ENCODE measurements around the gene SHH. TPM values are rescaled to one million over a fixed set of nuclear protein-coding genes. Genes with fewer than 3 reads are reported as not detected.

Gene SHH
- total RNA-seq, 3 donors from 2014 or later (not counting 1 experiment from before 2014, with no cell fraction given): not detected

- Mint-ChIP-seq H3K9me3 (no peaks in the 10 kb centered on the region), H3K27me3 (ENCODE audit: low read depth in 2 of 2) (peaks cover 26 to 46% of the 10 kb centered on the region in 2 donors), H3K36me3 (no peaks in the 10 kb centered on the region), H3K4me1 (peaks cover 4 to 5% of the 10 kb centered on the region in 2 donors), H3K27ac (no peak overlapping the region), H3K4me3 (no peak overlapping the region)
- WGBS (ENCODE audit: insufficient coverage): 15% methylated on average over 19 of the region's 19 CpGs
- Histone ChIP-seq H3K36me3 (ENCODE audit: control insufficient read depth, insufficient read depth, low read length) (no peaks in the 10 kb centered on the region), H3K4me1 (ENCODE audit: control insufficient read depth, insufficient read depth, low read length) (peaks cover 17% of the 10 kb centered on the region), H3K27me3 (ENCODE audit: control insufficient read depth, insufficient read depth, low read length) (peaks cover 31% of the 10 kb centered on the region), H3K9me3 (ENCODE audit: control insufficient read depth, insufficient read depth, low read length) (no peaks in the 10 kb centered on the region), H3K27ac (ENCODE audit: low read length) (no peak overlapping the region), H3K4me3 (ENCODE audit: low read length) (no peak overlapping the region)
- intact Hi-C loops (cut with micrococcal nuclease): no loop called here
- no peak for ATAC-seq
- TF ChIP-seq CTCF (IDR thresholded peaks at IDR 0.05): no peak
- no peak for DNase-seq
Measured at GRCh38 chr7:155807065-155807671, 5.1 kb downstream of the SHH start.

- no peak for DNase-seq
- Histone ChIP-seq H3K4me1 (ENCODE audit: control insufficient read depth, insufficient read depth, low read length) (peaks cover 17% of the 10 kb centered on the region), H3K9me3 (ENCODE audit: control insufficient read depth, insufficient read depth, low read length) (no peaks in the 10 kb centered on the region), H3K4me3 (ENCODE audit: low read length) (no peak overlapping the region), H3K27ac (ENCODE audit: low read length) (no peak overlapping the region), H3K36me3 (ENCODE audit: control insufficient read depth, insufficient read depth, low read length) (no peaks in the 10 kb centered on the region), H3K27me3 (ENCODE audit: control insufficient read depth, insufficient read depth, low read length) (peaks cover 26% of the 10 kb centered on the region)
- H3K4me3 Mint-ChIP-seq: no peak overlapping the region
- intact Hi-C loops (cut with micrococcal nuclease): no loop called here
- no peaks in the 10 kb centered on the region for H3K9me3 Mint-ChIP-seq
- ATAC-seq: no peak
- H3K27ac Mint-ChIP-seq: no peak overlapping the region
- no peaks in the 10 kb centered on the region for H3K36me3 Mint-ChIP-seq
- H3K27me3 Mint-ChIP-seq (ENCODE audit: low read depth in 2 of 2): peaks cover 26 to 39% of the 10 kb centered on the region in 2 donors
- WGBS (ENCODE audit: insufficient coverage): 13% methylated on average over 47 of the region's 47 CpGs
- no peaks in the 10 kb centered on the region for H3K4me1 Mint-ChIP-seq
- no peak for TF ChIP-seq CTCF (IDR thresholded peaks at IDR 0.05)
Measured at GRCh38 chr7:155806096-155806871, 6.0 kb downstream of the SHH start.

GRCh38 chr7:155805826-155806095, 6.5 kb downstream of the SHH start:
- Histone ChIP-seq H3K36me3 (ENCODE audit: control insufficient read depth, insufficient read depth, low read length) (no peaks in the 10 kb centered on the region), H3K27ac (ENCODE audit: low read length) (no peak overlapping the region), H3K4me3 (ENCODE audit: low read length) (no peak overlapping the region), H3K27me3 (ENCODE audit: control insufficient read depth, insufficient read depth, low read length) (peaks cover 24% of the 10 kb centered on the region), H3K9me3 (ENCODE audit: control insufficient read depth, insufficient read depth, low read length) (no peaks in the 10 kb centered on the region), H3K4me1 (ENCODE audit: control insufficient read depth, insufficient read depth, low read length) (peaks cover 17% of the 10 kb centered on the region)
- no peaks in the 10 kb centered on the region for H3K9me3 Mint-ChIP-seq
- H3K27ac Mint-ChIP-seq: no peak overlapping the region
- no peaks in the 10 kb centered on the region for H3K36me3 Mint-ChIP-seq
- ATAC-seq (no peak), DNase-seq (no peak)
- intact Hi-C loops (cut with micrococcal nuclease): no loop called here
- H3K27me3 Mint-ChIP-seq (ENCODE audit: low read depth in 2 of 2): peaks cover 26 to 39% of the 10 kb centered on the region in 2 donors
- no peaks in the 10 kb centered on the region for H3K4me1 Mint-ChIP-seq
- whole genome bisulfite sequencing (ENCODE audit: insufficient coverage): 2% methylated on average over 18 of the region's 18 CpGs
- TF ChIP-seq CTCF (IDR thresholded peaks at IDR 0.05): no peak
- H3K4me3 Mint-ChIP-seq: no peak overlapping the region

Measured in natural killer cell (primary cell).